ENCODE measurements around the gene KCNQ1. TPM values are rescaled to one million over a fixed set of nuclear protein-coding genes. Genes with fewer than 3 reads are reported as not detected.

KCNQ1 gene
- polyA plus RNA-seq, 1 donor (not counting 4 experiments of a cell fraction or from before 2014, with no cell fraction given) = not detected

DNA sequence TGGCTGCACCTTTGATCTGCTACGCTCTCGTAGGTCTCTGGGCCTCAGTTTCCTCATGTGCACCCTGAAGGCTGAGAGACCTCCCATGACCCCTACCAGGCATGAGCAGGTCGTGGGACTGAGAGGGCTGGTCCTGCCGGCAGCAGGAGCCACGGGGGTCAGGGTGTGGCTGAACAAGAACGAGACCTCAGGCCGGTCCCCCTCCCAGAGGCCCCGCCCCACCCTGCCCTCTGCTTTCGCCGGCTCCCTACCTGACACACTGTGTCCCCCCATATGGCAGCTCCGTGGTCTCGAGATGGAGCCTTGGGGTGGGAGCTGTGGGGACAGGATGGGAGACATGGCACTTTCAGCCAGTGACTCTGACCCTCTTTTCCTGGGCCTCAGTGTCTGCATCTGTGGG lies 400.2 kb downstream of the KCNQ1 start:
- dilution Hi-C loops (cut with MboI; ENCODE audit: extremely low pct_ligation_motif_present, low sequenced_read_pairs) = no loop called here

GRCh38 chr11:2846056-2846455 lies 401.2 kb downstream of the KCNQ1 start:
- no peak overlapping the region for H3K9ac ChIP-seq (ENCODE audit: control insufficient read depth, extremely low read depth, insufficient read depth, low read length)
- no peaks in the 10 kb centered on the region for H3K9me3 ChIP-seq (ENCODE audit: control insufficient read depth, low read depth, low read length)
- peaks cover 22% of the 10 kb centered on the region for H3K27me3 ChIP-seq (ENCODE audit: control insufficient read depth, extremely low read depth, insufficient read depth, low read length)
- DNase-seq (ENCODE audit: low read depth, low spot score) (no peak), FAIRE-seq (no peak)
- no peaks in the 10 kb centered on the region for H3K4me1 ChIP-seq (ENCODE audit: control insufficient read depth, extremely low read depth, insufficient read depth, low read length)
- dilution Hi-C loops (cut with MboI; ENCODE audit: extremely low pct_ligation_motif_present, low sequenced_read_pairs) = no loop called here
- H3K4me2 ChIP-seq (ENCODE audit: control insufficient read depth, extremely low read depth, insufficient read depth, low read depth, low read length) = no peak overlapping the region
- TF ChIP-seq EZH2 (IDR thresholded peaks at IDR 0.05; ENCODE audit: low read length) = no peak
- TF ChIP-seq, protein P1, sequence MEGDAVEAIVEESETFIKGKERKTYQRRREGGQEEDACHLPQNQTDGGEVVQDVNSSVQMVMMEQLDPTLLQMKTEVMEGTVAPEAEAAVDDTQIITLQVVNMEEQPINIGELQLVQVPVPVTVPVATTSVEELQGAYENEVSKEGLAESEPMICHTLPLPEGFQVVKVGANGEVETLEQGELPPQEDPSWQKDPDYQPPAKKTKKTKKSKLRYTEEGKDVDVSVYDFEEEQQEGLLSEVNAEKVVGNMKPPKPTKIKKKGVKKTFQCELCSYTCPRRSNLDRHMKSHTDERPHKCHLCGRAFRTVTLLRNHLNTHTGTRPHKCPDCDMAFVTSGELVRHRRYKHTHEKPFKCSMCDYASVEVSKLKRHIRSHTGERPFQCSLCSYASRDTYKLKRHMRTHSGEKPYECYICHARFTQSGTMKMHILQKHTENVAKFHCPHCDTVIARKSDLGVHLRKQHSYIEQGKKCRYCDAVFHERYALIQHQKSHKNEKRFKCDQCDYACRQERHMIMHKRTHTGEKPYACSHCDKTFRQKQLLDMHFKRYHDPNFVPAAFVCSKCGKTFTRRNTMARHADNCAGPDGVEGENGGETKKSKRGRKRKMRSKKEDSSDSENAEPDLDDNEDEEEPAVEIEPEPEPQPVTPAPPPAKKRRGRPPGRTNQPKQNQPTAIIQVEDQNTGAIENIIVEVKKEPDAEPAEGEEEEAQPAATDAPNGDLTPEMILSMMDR (optimal IDR thresholded peaks at IDR 0.05 in 1 of 3, IDR thresholded peaks at IDR 0.05 in 1 of 3, conservative IDR thresholded peaks at IDR 0.05 in 1 of 3; ENCODE audit: extremely low read depth in 1 of 3, insufficient read depth in 2 of 3, low read length in 3 of 3) = no peak
- no peaks in the 10 kb centered on the region for H3K9me1 ChIP-seq (ENCODE audit: control insufficient read depth, extremely low read depth, insufficient read depth, low read length)
- H3K27ac ChIP-seq (ENCODE audit: control insufficient read depth, insufficient read depth, low read length) = no peak overlapping the region
- H3K79me2 ChIP-seq (ENCODE audit: control insufficient read depth, insufficient read depth, low read length) = no peaks in the 10 kb centered on the region
- no peak overlapping the region for H2AFZ ChIP-seq (ENCODE audit: control insufficient read depth, low read length)
- H3K36me3 ChIP-seq (ENCODE audit: control insufficient read depth in 2 of 2, extremely low read depth in 1 of 2, insufficient read depth in 2 of 2, low read length in 2 of 2) = no peaks in the 10 kb centered on the region
- no peaks in the 10 kb centered on the region for H4K20me1 ChIP-seq (ENCODE audit: control insufficient read depth, extremely low read depth, insufficient read depth, low read length)
- no peak overlapping the region for H3K4me3 ChIP-seq (ENCODE audit: control insufficient read depth in 2 of 3, extremely low read depth in 1 of 3, insufficient read depth in 2 of 3, low read depth in 1 of 3, low read length in 3 of 3)

More for the DNA sequence above, 400.2 kb downstream of the KCNQ1 start:
- H2AFZ ChIP-seq (ENCODE audit: control insufficient read depth, low read length) = no peak overlapping the region
- no peaks in the 10 kb centered on the region for H4K20me1 ChIP-seq (ENCODE audit: control insufficient read depth, extremely low read depth, insufficient read depth, low read length)
- no peak overlapping the region for H3K9ac ChIP-seq (ENCODE audit: control insufficient read depth, extremely low read depth, insufficient read depth, low read length)
- H3K27me3 ChIP-seq (ENCODE audit: control insufficient read depth, extremely low read depth, insufficient read depth, low read length) = peaks cover 22% of the 10 kb centered on the region
- H3K4me3 ChIP-seq (ENCODE audit: control insufficient read depth in 2 of 3, extremely low read depth in 1 of 3, insufficient read depth in 2 of 3, low read depth in 1 of 3, low read length in 3 of 3) = no peak overlapping the region
- H3K4me2 ChIP-seq (ENCODE audit: control insufficient read depth, extremely low read depth, insufficient read depth, low read depth, low read length) = no peak overlapping the region
- H3K9me1 ChIP-seq (ENCODE audit: control insufficient read depth, extremely low read depth, insufficient read depth, low read length) = no peaks in the 10 kb centered on the region
- no peaks in the 10 kb centered on the region for H3K9me3 ChIP-seq (ENCODE audit: control insufficient read depth, low read depth, low read length)
- DNase-seq (ENCODE audit: low read depth, low spot score) (no peak), FAIRE-seq (no peak)
- H3K79me2 ChIP-seq (ENCODE audit: control insufficient read depth, insufficient read depth, low read length) = no peaks in the 10 kb centered on the region
- H3K36me3 ChIP-seq (ENCODE audit: control insufficient read depth in 2 of 2, extremely low read depth in 1 of 2, insufficient read depth in 2 of 2, low read length in 2 of 2) = no peaks in the 10 kb centered on the region
- TF ChIP-seq, protein P1 (optimal IDR thresholded peaks at IDR 0.05 in 1 of 3, IDR thresholded peaks at IDR 0.05 in 1 of 3, conservative IDR thresholded peaks at IDR 0.05 in 1 of 3; ENCODE audit: extremely low read depth in 1 of 3, insufficient read depth in 2 of 3, low read length in 3 of 3) = no peak
- no peak for TF ChIP-seq EZH2 (IDR thresholded peaks at IDR 0.05; ENCODE audit: low read length)
- no peak overlapping the region for H3K27ac ChIP-seq (ENCODE audit: control insufficient read depth, insufficient read depth, low read length)
- no peaks in the 10 kb centered on the region for H3K4me1 ChIP-seq (ENCODE audit: control insufficient read depth, extremely low read depth, insufficient read depth, low read length)

Measured in keratinocyte (primary cell).